Measurements from ENCODE around the gene GTF3C5.
"Not testable (repeated sequence)": the region's sequence is repeated elsewhere in the genome, so short reads cannot be mapped to it uniquely, and the experiment has no call there.

The GTF3C5 gene

DNA sequence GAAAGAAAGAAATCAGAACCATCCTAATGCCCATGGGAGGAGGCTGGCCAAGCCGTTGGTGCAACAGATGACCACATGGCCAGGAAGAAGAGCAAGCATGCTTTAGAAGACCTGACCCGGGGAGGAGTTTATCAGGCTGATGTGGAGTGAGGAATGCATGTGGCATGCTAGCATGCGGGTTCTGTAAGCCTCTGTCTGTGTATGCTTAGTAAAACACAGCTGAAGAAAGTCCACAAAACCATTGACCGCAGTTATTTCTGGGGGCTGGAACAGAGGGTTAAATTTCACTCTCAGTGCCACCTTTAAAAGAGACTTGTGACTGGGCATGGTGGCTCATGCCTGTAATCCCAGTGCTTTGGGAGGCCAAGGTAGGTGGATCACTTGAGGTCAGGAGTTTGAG lies 33.2 kb upstream of the GTF3C5 start:
- DNase-seq (ENCODE audit: low read depth) = no peak

- not testable (repeated sequence) for DNase-seq (ENCODE audit: low read depth)
Observed at GRCh38 chr9:132998221-132998620, 32.6 kb upstream of the GTF3C5 start.

DNA sequence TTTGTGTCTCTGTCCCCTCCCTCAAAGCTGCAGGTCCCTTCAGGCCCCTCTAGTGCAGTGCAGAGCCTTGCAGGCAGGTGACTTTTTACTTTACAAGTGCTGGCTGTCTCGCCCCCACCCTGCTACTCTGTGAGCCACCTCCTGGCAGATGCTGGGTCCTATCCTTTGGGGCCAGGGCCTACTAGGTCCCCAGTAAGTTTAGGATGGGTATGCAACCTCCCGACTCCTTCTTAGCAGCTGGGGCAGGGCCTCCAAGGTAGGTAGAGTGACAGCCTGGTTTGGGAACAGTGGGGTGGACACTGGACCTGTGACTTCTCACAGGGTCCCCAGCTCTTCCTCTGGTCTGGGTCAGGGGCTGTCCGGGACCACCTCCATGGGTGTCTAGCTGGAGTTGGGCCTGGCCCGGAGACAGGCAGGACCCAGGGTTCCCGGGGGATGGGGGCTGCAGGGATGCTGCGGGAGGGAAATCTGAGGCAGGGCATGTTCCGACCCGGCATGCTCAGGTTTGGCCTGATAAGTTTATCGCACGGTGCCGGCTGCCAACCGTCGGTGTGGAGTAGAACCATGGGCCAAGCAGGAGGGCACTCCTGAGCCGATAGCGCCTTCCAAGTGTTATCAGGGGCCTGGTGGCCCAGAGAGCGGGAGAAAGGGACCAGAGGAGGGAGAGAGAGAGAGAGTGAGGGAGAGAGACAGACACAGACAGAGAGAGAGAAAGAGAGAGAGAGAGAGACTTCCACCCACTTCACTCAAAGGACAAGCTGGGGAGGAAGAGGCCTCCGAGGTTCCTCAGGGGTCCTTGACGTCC lies 31.8 kb upstream of the GTF3C5 start:
- no peak for DNase-seq (ENCODE audit: low read depth)

- DNase-seq (ENCODE audit: low read depth) = no peak
Observed at GRCh38 chr9:133002147-133003070, 28.4 kb upstream of the GTF3C5 start.

DNA sequence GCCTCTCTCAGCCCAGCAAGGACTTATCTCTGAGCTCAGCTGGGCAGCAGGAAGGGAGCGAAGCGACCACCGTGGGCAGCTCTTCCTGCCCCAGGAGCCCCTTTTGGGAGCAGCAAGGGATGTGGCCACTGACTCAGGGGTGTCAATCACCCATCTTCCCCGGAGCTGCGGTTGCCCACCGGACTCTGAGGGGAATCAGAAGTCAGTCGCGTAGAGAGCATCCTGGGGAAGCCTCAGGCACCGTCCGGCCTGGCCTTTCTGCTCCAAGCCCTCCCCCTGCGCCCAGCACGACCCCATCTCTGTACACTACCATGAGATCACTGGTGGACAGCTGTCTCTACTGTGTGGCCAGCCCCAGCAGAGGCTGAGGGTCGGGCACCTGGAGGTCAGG lies 27.7 kb upstream of the GTF3C5 start:
- DNase-seq (ENCODE audit: low read depth) = no peak

- DNase-seq (ENCODE audit: low read depth) = no peak
Observed at GRCh38 chr9:133003671-133004090, 27.1 kb upstream of the GTF3C5 start.

GRCh38 chr9:133004091-133004998 lies 26.5 kb upstream of the GTF3C5 start:
- no peak for DNase-seq (ENCODE audit: low read depth)

GRCh38 chr9:133004999-133005760 lies 25.6 kb upstream of the GTF3C5 start:
- DNase-seq (ENCODE audit: low read depth) = no peak

- DNase-seq (ENCODE audit: low read depth) = no peak
Observed at GRCh38 chr9:133005957-133006356, 24.8 kb upstream of the GTF3C5 start.

DNA sequence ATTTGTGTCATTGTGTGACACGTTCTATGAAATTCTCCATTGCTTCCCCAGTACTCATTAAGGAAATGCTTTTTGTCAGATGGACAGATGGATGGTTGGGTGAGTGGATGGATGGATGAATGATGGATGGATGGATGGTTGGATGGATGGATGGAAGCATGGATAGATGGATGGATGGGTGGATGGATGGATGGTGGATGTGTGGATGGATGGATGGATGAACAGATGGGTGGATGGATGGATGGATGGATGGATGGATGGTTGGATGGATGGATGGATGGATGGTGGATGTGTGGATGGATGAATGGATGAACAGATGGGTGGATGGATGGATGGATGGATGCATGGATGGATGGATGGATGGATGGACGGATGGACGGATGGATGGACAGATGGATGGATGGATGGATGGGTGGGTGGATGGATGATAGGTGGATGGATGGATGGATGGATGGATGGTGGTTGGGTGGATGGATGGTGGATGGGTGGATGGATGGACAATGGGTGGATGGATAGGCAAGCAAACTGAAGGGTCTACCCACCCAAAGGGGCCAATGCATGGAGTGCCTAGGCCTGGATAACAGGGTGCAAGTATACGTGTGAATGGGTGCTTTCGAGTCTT lies 24.0 kb upstream of the GTF3C5 start:
- DNase-seq (ENCODE audit: low read depth) = no peak

- DNase-seq (ENCODE audit: low read depth) = no peak
Observed at GRCh38 chr9:133008406-133008805, 22.4 kb upstream of the GTF3C5 start.

GRCh38 chr9:133008824-133009223 lies 22.0 kb upstream of the GTF3C5 start:
- DNase-seq (ENCODE audit: low read depth) = no peak

DNA sequence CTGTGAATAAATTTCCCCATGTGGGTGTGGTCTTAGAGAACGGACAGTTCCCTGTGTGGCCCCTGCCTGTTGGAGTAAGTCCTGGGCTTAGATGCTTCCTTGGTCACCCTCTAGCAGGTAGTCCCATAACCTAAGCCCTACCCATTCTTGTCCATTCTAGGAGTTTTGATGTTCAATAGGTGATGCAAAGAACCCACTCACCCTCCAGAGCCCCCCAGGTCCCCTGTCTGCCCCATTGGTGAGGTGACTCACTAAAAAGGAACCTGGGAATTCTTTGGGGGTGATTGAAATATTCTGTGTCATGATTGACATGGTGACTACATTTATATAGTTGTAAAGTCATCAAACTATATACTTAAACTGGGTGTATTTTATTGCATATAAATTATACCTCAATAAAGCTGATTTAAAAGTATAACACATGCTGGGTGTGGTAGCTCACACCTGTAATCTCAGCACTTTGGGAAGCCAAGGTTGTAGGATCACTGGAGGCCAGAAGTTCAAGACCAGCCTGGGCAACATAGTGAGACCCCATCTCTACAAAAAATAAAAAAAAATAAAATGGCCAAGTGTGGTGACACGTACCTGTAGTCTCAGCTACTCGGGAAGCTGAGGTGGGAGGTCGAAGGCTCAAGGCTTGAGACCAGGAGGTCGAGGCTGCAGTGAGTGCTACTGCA lies 20.8 kb upstream of the GTF3C5 start:
- no peak for DNase-seq (ENCODE audit: low read depth)

DNA sequence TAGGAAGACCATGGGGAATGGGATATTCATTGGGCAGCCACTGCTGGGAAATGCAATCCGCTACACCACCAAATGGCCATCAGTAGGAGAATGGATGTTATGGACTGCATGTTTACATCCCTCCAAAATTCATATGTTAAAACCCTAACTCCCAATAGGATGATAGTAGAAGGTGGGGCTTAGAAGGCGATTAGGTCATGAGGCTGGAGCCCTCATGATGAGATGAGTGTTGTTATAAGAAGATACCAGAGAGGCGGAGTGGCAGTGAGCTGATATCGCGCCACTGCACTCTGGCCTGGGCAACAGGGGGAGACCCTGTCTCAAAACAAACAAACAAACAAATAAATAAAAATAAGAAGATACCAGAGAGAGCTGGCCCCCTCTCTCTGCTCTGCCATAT lies 16.1 kb upstream of the GTF3C5 start:
- DNase-seq (ENCODE audit: low read depth) = no peak

DNA sequence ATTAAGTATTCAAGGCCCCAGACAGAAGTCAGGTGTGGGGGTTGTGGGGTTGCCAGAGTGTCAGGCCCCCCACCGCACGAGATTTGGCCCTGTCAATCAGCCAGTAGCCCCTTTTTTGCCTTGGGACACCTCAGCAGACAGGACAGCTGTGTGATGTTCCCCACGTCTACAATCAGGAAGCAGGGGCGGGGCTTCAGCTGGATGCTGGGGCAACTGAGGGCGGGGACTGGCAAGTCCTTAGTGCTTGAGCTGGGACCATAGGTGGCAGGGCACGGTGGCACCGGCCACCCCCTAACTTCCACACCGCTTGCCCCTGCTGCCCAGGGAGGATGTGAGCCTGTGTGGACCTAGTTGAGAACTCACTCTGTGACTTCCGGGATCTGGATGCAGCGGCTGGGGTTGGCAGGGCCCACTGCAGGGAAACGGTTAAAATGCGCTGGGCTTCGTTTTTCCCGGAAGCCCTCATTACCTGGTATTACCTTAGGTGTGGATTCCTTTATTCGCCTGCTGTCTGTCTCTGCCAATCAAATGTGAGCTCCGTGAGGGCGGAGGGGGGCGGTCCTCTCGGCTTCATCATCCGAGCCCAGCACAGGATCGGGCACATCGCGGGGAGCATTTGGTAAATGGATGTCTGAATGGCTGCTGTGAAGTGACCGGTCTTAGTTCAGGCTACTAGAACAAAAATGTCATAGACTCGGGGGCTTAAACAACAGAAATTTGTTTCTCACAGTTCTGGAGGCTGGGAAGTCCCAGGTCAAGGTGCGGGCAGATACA lies 7.5 kb upstream of the GTF3C5 start:
- DNase-seq (ENCODE audit: low read depth) = no peak

- DNase-seq (ENCODE audit: low read depth) = no peak
Observed at GRCh38 chr9:133026426-133026825, 4.4 kb upstream of the GTF3C5 start.

- no peak for DNase-seq (ENCODE audit: low read depth)
Observed at GRCh38 chr9:133027134-133027533, 3.7 kb upstream of the GTF3C5 start.

GRCh38 chr9:133028221-133028620 lies 2.6 kb upstream of the GTF3C5 start:
- DNase-seq (ENCODE audit: low read depth) = no peak

DNA sequence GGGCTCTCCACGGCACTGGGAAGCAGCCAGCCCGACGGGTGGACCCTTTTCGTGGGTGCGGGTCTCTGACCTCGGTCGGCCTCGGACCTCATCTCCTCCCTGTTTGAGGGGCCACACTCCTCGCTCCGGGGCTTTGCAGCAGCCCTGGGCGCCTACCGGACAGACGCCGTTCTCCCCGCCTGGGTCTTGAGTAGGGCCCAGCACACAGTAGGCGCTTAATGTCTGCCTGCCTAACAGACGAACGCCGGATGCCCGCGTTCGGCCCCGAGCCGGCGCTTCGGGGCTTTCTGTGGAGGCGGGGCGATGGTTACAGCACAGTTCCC lies 842 bp upstream of the GTF3C5 start:
- no peak for DNase-seq (ENCODE audit: low read depth)

DNA sequence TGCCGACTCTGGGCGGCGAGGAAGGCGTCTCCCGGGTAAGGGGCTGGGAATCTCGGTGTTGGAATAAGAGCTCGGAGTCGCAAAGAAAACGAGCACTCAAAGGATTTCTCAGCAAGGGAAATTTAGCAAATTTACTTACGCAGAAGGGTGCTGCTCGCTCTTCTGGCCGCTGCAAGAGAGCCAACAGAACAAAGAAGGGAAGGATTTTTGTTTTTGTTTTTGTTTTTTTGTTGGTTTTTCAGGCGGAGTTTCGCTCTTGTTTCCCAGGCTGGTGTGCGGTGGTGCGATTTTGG lies 279 bp downstream of the GTF3C5 start:
- no peak for DNase-seq (ENCODE audit: low read depth)
